Right atrium auricular region (tissue), 2 donors: Measurements from ENCODE around the gene INSIG1. TPM values are rescaled to one million over a fixed set of nuclear protein-coding genes. Genes with fewer than 3 reads are reported as not detected.

Experiments used
- DNase-seq: peaks from one replicate; pipeline ENCODE4 v3.0.0-alpha.2; 2019; ENCODE audit warnings: low spot score
- H3K27ac ChIP-seq, 2 donors: fragments of 200-600 bp; sonication (generic); 1 replicate in 1 of 2; 2 replicates in 1 of 2; pipeline ENCODE4 v1.5.1; 2016 to 2019
- H3K27me3 ChIP-seq, 2 donors: fragments of 200-600 bp; sonication (generic); one replicate each; pipeline versions ENCODE4 v1.5.1 to v1.6.0; 2017 to 2019
- H3K36me3 ChIP-seq: fragments of 200-600 bp; sonication (generic); one replicate; pipeline ENCODE4 v1.5.1; 2016
- H3K4me1 ChIP-seq, 2 donors: fragments of 200-600 bp; sonication (generic); one replicate each; pipeline versions ENCODE4 v1.5.1 to v1.6.0; 2017 to 2019
- H3K4me3 ChIP-seq, 2 donors: fragments of 200-600 bp; sonication (generic); 1 replicate in 1 of 2; 2 replicates in 1 of 2; pipeline ENCODE4 v1.5.1; 2017 to 2019; ENCODE audit warnings: mild to moderate bottlenecking in 1 of 2, moderate library complexity in 1 of 2
- H3K9me3 ChIP-seq, 2 donors: fragments of 200-600 bp; sonication (generic); one replicate each; pipeline ENCODE4 v1.5.1; 2019
- CTCF ChIP-seq, 2 donors: fragments of 200-600 bp; sonication (generic); IDR thresholded peaks; one replicate each; pipeline ENCODE4 v1.5.1; 2019; ENCODE audit warnings: antibody characterized with exemption in 2 of 2
- total RNA-seq, 2 donors: library from RNA; depleted of rRNA; stranded (reverse); fragments of >200 nt; gene quantifications; one replicate each; pipeline ENCODE4 v1.1.0, GENCODE V29; 2016

INSIG1 gene
- total RNA-seq, 2 donors from 2014 or later, result 15.8 to 25.7 TPM

- H3K27me3 ChIP-seq, result no peaks in the 10 kb centered on the region
- DNase-seq, result no peak
- no peak for TF ChIP-seq CTCF (IDR thresholded peaks at IDR 0.05)
- no peaks in the 10 kb centered on the region for H3K4me1 ChIP-seq
- H3K4me3 ChIP-seq, result no peak overlapping the region
- no peaks in the 10 kb centered on the region for H3K36me3 ChIP-seq
- H3K9me3 ChIP-seq, result no peaks in the 10 kb centered on the region
- no peak overlapping the region for H3K27ac ChIP-seq
These were observed 41.1 kb downstream of the INSIG1 start for GRCh38 chr7:155338632-155339320.

- H3K4me1 ChIP-seq, result peaks cover 0 to under 1% of the 10 kb centered on the region in 2 donors
- no peak for TF ChIP-seq CTCF (IDR thresholded peaks at IDR 0.05)
- no peak overlapping the region for H3K4me3 ChIP-seq
- H3K27ac ChIP-seq, result no peak overlapping the region
- H3K36me3 ChIP-seq, result no peaks in the 10 kb centered on the region
- H3K27me3 ChIP-seq, result no peaks in the 10 kb centered on the region
- H3K9me3 ChIP-seq, result no peaks in the 10 kb centered on the region
- no peak for DNase-seq
These were observed 41.8 kb downstream of the INSIG1 start for GRCh38 chr7:155339474-155339873.

GRCh38 chr7:155340071-155340531 lies 42.4 kb downstream of the INSIG1 start:
- no peak for TF ChIP-seq CTCF (IDR thresholded peaks at IDR 0.05)
- Histone ChIP-seq H3K27me3 (no peaks in the 10 kb centered on the region), H3K36me3 (no peaks in the 10 kb centered on the region), H3K4me1 (peaks cover 0 to 5% of the 10 kb centered on the region in 2 donors), H3K4me3 (no peak overlapping the region), H3K9me3 (no peaks in the 10 kb centered on the region), H3K27ac (no peak overlapping the region)
- no peak for DNase-seq

GRCh38 chr7:155340721-155341120 lies 43.0 kb downstream of the INSIG1 start:
- Histone ChIP-seq H3K27ac (no peak overlapping the region), H3K4me1 (peaks cover 0 to 8% of the 10 kb centered on the region in 2 donors), H3K4me3 (no peak overlapping the region), H3K9me3 (no peaks in the 10 kb centered on the region), H3K36me3 (no peaks in the 10 kb centered on the region), H3K27me3 (no peaks in the 10 kb centered on the region)
- no peak for TF ChIP-seq CTCF (IDR thresholded peaks at IDR 0.05)
- DNase-seq, result no peak

GRCh38 chr7:155341463-155341983 lies 43.8 kb downstream of the INSIG1 start:
- no peak for TF ChIP-seq CTCF (IDR thresholded peaks at IDR 0.05)
- H3K27ac ChIP-seq, result no peak overlapping the region
- peaks cover 0 to 8% of the 10 kb centered on the region in 2 donors for H3K4me1 ChIP-seq
- DNase-seq, result no peak
- no peaks in the 10 kb centered on the region for H3K36me3 ChIP-seq
- H3K4me3 ChIP-seq, result no peak overlapping the region
- no peaks in the 10 kb centered on the region for H3K27me3 ChIP-seq
- no peaks in the 10 kb centered on the region for H3K9me3 ChIP-seq
